ENCODE data around the gene ELMO1. TPM values are rescaled to one million over a fixed set of nuclear protein-coding genes. Genes with fewer than 3 reads are reported as not detected.

ELMO1 gene
- total RNA-seq, 1 experiment from 2014 or later, result 7.8 TPM

- no peak overlapping the region for H3K14ac ChIP-seq (ENCODE audit: insufficient read depth, low read length)
- no peak overlapping the region for H4K8ac ChIP-seq (replicated peaks; ENCODE audit: insufficient read length, low read depth, low read length)
- H3K79me2 ChIP-seq (ENCODE audit: insufficient read depth, low read length), result no peaks in the 10 kb centered on the region
- H3K27ac ChIP-seq (ENCODE audit: insufficient read length, low read depth, low read length), result no peak overlapping the region
- no peak overlapping the region for H2BK12ac ChIP-seq (ENCODE audit: insufficient read length, low read depth, low read length)
- H2BK5ac ChIP-seq (ENCODE audit: insufficient read length, low read length), result no peak overlapping the region
- Mint-ChIP-seq H3K4me1 (peaks cover 7 to 9% of the 10 kb centered on the region in 2 experiments), H3K27ac (no peak overlapping the region), H3K4me3 (no peak overlapping the region), H3K27me3 (ENCODE audit: low read depth) (no peaks in the 10 kb centered on the region; the same call in 1 of the 2 replicates), H3K9me3 (no peaks in the 10 kb centered on the region), H3K36me3 (ENCODE audit: insufficient read depth in 1 of 3, low read depth in 3 of 3) (no peaks in the 10 kb centered on the region)
- H2AK5ac ChIP-seq (ENCODE audit: insufficient read length, low read length), result no peak overlapping the region
- no peaks in the 10 kb centered on the region for H3K9me3 ChIP-seq (ENCODE audit: control insufficient read depth, low read depth, low read length)
- H4K5ac ChIP-seq (ENCODE audit: insufficient read length, low read depth, low read length), result no peak overlapping the region
- TF ChIP-seq, protein P1, sequence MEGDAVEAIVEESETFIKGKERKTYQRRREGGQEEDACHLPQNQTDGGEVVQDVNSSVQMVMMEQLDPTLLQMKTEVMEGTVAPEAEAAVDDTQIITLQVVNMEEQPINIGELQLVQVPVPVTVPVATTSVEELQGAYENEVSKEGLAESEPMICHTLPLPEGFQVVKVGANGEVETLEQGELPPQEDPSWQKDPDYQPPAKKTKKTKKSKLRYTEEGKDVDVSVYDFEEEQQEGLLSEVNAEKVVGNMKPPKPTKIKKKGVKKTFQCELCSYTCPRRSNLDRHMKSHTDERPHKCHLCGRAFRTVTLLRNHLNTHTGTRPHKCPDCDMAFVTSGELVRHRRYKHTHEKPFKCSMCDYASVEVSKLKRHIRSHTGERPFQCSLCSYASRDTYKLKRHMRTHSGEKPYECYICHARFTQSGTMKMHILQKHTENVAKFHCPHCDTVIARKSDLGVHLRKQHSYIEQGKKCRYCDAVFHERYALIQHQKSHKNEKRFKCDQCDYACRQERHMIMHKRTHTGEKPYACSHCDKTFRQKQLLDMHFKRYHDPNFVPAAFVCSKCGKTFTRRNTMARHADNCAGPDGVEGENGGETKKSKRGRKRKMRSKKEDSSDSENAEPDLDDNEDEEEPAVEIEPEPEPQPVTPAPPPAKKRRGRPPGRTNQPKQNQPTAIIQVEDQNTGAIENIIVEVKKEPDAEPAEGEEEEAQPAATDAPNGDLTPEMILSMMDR (conservative IDR thresholded peaks at IDR 0.05), result no peak
- no peak overlapping the region for H3K18ac ChIP-seq (ENCODE audit: insufficient read length, low read depth, low read length)
- no peak for DNase-seq
- WGBS (ENCODE audit: extremely low coverage, insufficient read length, low lambda C conversion rate), result no CpG with 5 or more reads among the region's 3 CpGs
- H2BK15ac ChIP-seq (ENCODE audit: low read depth, low read length), result no peak overlapping the region
- no peaks in the 10 kb centered on the region for H3K27me3 ChIP-seq (ENCODE audit: insufficient read depth, low read length)
- no peak overlapping the region for H2AFZ ChIP-seq (ENCODE audit: low read length)
- no peaks in the 10 kb centered on the region for H3K79me1 ChIP-seq (ENCODE audit: insufficient read depth, low read depth, low read length, poor library complexity, severe bottlenecking)
- H4K91ac ChIP-seq (ENCODE audit: insufficient read length, low read depth, low read length), result no peak overlapping the region
- no peaks in the 10 kb centered on the region for H3K4me1 ChIP-seq (ENCODE audit: insufficient read depth, low read length)
- H3K23me2 ChIP-seq (ENCODE audit: insufficient read length, low read depth, low read length, poor library complexity, severe bottlenecking), result no peaks in the 10 kb centered on the region
- H3K4ac ChIP-seq (ENCODE audit: low read depth, low read length), result no peak overlapping the region
- H2BK120ac ChIP-seq (ENCODE audit: low read depth, low read length, poor library complexity, severe bottlenecking), result no peak overlapping the region
- H3K9ac ChIP-seq (ENCODE audit: extremely low read depth, insufficient read length, low read length), result no peak overlapping the region
- H3T11ph ChIP-seq (ENCODE audit: low read length), result no peak overlapping the region
- H2BK20ac ChIP-seq (ENCODE audit: low read depth, low read length, poor library complexity, severe bottlenecking), result no peak overlapping the region
- no peaks in the 10 kb centered on the region for H4K20me1 ChIP-seq (ENCODE audit: control insufficient read depth, insufficient read depth, insufficient read length)
- no peak overlapping the region for H3K56ac ChIP-seq (ENCODE audit: insufficient read length, low read depth, low read length)
- no peak overlapping the region for H3K23ac ChIP-seq (ENCODE audit: insufficient read length, low read depth, low read length)
- no peak overlapping the region for H3K4me2 ChIP-seq (ENCODE audit: insufficient read depth, insufficient read length, low read length)
Measured at GRCh38 chr7:36809510-36809909, 639.2 kb downstream of the ELMO1 start.
